K562 (cell line): ENCODE data around the gene GPR148. TPM values are rescaled to one million over a fixed set of nuclear protein-coding genes. Genes with fewer than 3 reads are reported as not detected.

ENCODE experiments used
- ARID1B ChIP-seq: fragments of 450-650 bp; IDR thresholded peaks from 2 replicates; pipeline ENCODE4 v1.6.1; 2016; ENCODE audit warnings: antibody characterized with exemption, mild to moderate bottlenecking, inconsistent platforms
- EP400 ChIP-seq: fragments of 450-650 bp; IDR thresholded peaks from 2 replicates; pipeline ENCODE4 v1.6.1; 2017; ENCODE audit warnings: antibody characterized with exemption, mild to moderate bottlenecking, moderate library complexity
- ESRRA ChIP-seq: fragments of 450-650 bp; IDR thresholded peaks from 2 replicates; pipeline ENCODE4 v1.6.1; 2014; ENCODE audit warnings: low read depth, mild to moderate bottlenecking, moderate library complexity, borderline replicate concordance
- ETV6 ChIP-seq, 3 experiments: fragments of 150-350 bp in 1 of 3; sonication (generic) in 1 of 3; formaldehyde crosslinking in 1 of 3; IDR thresholded peaks; 2 replicates each; pipeline versions ENCODE4 v1.6.1 to v1.8.0; 2014 to 2022; ENCODE audit warnings: borderline replicate concordance in 2 of 3, low read depth in 2 of 3, antibody characterized with exemption in 1 of 3, low read length in 1 of 3, mild to moderate bottlenecking in 1 of 3, missing genetic modification reagents in 1 of 3
- MTA2 ChIP-seq: fragments of 450-650 bp; IDR thresholded peaks from 2 replicates; pipeline ENCODE4 v1.6.1; 2016; ENCODE audit warnings: low read depth
- RBM17 ChIP-seq: fragments of 200-400 bp; formaldehyde crosslinking; IDR thresholded peaks from 2 replicates; pipeline ENCODE4 v1.6.1; 2017; ENCODE audit warnings: low read depth, mild to moderate bottlenecking, low read length, borderline replicate concordance
- TAF7 ChIP-seq: fragments of 450-650 bp; IDR thresholded peaks from 2 replicates; pipeline ENCODE4 v1.6.1; 2016; ENCODE audit warnings: missing genetic modification characterization, missing compliant biosample characterization
- TCF3 ChIP-seq: sonication (generic); formaldehyde crosslinking; IDR thresholded peaks from 2 replicates; pipeline ENCODE4 v1.4.0; 2020; ENCODE audit warnings: mild to moderate bottlenecking, missing genetic modification reagents
- ZNF282 ChIP-seq: sonication (generic); formaldehyde crosslinking; IDR thresholded peaks from 2 replicates; pipeline ENCODE4 v1.8.1; 2023; ENCODE audit warnings: missing genetic modification reagents
- polyA plus RNA-seq, 8 experiments: library from polyadenylated mRNA; depleted of rRNA in 4 of 8; stranded (reverse) in 5 of 8; unstranded in 3 of 8; fragments of >200 nt; fragmentation: Nextera tagmentation in 2 of 8; fragmentation: Illumina TruSeq in 1 of 8; extraction: Ambion mirVana in 2 of 8; extraction: Trizol in 1 of 8; gene quantifications; 2 replicates each; pipeline versions ENCODE4 v1.2.1 to v1.2.3, GENCODE V29; 2011 to 2014; ENCODE audit warnings: inconsistent platforms in 1 of 8, missing spikeins in 1 of 8
- total RNA-seq, 7 experiments: library from RNA; depleted of rRNA in 6 of 7; stranded (reverse); fragments of >200 nt in 6 of 7; fragmentation: Illumina TruSeq in 2 of 7; extraction: Trizol in 2 of 7; gene quantifications; 2 replicates each; pipeline versions ENCODE4 v1.2.1 to v1.2.3, GENCODE V29; 2011 to 2021; ENCODE audit warnings: low replicate concordance in 1 of 7
- TF ChIP-seq, protein P1 (sequence below), 2 experiments: fragments of 450-650 bp; conservative IDR thresholded peaks; 2 replicates each; pipeline ENCODE4 v1.6.1; 2017; ENCODE audit warnings: mild to moderate bottlenecking in 2 of 2, moderate library complexity in 2 of 2
- TF ChIP-seq, protein P2 (sequence below): fragments of 250-450 bp; sonication (Bioruptor Pico); IDR thresholded peaks from 2 replicates; pipeline ENCODE4 v1.5.0; 2021
- TF ChIP-seq, protein P3 (sequence below): fragments of 450-650 bp; IDR thresholded peaks from 2 replicates; pipeline ENCODE4 v1.6.1; 2017; ENCODE audit warnings: mild to moderate bottlenecking, moderate library complexity
- TF ChIP-seq, protein P4 (sequence below): fragments of 250-450 bp; sonication (Bioruptor Pico); IDR thresholded peaks from 2 replicates; pipeline ENCODE4 v1.5.0; 2021; ENCODE audit warnings: mild to moderate bottlenecking, borderline replicate concordance

The GPR148 gene
- total and polyA plus RNA-seq, 9 of the 15 experiments (the other 6 are each of a cell fraction or from before 2014, with no cell fraction given): not detected

DNA sequence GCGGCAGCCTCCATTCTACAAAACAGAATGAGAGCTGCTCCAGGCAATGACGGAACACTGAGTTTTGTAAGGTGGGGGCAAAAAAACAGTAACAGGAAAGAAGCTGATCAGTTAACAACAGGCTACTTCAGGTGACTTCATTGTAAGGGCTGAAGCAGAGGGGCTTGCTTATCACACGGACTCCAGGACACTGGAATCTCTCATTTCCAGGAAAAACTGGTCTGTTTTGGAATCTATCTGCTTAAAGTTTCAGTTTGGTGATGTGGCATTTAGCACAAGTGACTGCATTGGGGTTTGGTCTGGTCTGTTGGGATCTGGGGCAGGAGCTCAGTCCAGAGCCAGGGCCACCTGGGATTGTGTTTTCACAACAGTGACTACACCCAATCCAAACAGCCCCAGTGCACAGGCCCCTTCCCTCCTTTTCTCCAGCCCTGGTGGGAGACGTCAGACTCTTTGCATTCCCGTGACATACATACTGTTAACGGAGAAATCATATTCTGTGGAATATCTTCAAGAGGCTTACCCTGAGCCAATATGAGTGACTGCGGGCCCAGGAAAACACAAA is 40.6 kb downstream of the GPR148 start (continued):
- TF ChIP-seq, protein P1, sequence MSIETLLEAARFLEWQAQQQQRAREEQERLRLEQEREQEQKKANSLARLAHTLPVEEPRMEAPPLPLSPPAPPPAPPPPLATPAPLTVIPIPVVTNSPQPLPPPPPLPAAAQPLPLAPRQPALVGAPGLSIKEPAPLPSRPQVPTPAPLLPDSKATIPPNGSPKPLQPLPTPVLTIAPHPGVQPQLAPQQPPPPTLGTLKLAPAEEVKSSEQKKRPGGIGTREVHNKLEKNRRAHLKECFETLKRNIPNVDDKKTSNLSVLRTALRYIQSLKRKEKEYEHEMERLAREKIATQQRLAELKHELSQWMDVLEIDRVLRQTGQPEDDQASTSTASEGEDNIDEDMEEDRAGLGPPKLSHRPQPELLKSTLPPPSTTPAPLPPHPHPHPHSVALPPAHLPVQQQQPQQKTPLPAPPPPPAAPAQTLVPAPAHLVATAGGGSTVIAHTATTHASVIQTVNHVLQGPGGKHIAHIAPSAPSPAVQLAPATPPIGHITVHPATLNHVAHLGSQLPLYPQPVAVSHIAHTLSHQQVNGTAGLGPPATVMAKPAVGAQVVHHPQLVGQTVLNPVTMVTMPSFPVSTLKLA (conservative IDR thresholded peaks at IDR 0.05): no peak
- TF ChIP-seq ARID1B (peak; percentile 80), EP400 (no peak), MTA2 (0 out of 2 replicates have a peak, but pooled peaks have one; percentile 17), RBM17 (no peak), ESRRA (no peak), TCF3 (CRISPR knock-in tag) (peak; percentile 56), TAF7 (no peak), ZNF282 (CRISPR knock-in tag) (no peak), ETV6 (IDR thresholded peaks at IDR 0.05; ENCODE audit: borderline replicate concordance in 1 of 2, low read depth in 2 of 2, low read length in 1 of 2) (no peak), ETV6 (CRISPR knock-in tag; IDR thresholded peaks at IDR 0.05; ENCODE audit: borderline replicate concordance) (no peak)
- TF ChIP-seq, protein P2, sequence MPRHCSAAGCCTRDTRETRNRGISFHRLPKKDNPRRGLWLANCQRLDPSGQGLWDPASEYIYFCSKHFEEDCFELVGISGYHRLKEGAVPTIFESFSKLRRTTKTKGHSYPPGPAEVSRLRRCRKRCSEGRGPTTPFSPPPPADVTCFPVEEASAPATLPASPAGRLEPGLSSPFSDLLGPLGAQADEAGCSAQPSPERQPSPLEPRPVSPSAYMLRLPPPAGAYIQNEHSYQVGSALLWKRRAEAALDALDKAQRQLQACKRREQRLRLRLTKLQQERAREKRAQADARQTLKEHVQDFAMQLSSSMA (CRISPR knock-in tag): no peak
- TF ChIP-seq, protein P3, sequence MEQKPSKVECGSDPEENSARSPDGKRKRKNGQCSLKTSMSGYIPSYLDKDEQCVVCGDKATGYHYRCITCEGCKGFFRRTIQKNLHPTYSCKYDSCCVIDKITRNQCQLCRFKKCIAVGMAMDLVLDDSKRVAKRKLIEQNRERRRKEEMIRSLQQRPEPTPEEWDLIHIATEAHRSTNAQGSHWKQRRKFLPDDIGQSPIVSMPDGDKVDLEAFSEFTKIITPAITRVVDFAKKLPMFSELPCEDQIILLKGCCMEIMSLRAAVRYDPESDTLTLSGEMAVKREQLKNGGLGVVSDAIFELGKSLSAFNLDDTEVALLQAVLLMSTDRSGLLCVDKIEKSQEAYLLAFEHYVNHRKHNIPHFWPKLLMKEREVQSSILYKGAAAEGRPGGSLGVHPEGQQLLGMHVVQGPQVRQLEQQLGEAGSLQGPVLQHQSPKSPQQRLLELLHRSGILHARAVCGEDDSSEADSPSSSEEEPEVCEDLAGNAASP: no peak
- TF ChIP-seq, protein P4, sequence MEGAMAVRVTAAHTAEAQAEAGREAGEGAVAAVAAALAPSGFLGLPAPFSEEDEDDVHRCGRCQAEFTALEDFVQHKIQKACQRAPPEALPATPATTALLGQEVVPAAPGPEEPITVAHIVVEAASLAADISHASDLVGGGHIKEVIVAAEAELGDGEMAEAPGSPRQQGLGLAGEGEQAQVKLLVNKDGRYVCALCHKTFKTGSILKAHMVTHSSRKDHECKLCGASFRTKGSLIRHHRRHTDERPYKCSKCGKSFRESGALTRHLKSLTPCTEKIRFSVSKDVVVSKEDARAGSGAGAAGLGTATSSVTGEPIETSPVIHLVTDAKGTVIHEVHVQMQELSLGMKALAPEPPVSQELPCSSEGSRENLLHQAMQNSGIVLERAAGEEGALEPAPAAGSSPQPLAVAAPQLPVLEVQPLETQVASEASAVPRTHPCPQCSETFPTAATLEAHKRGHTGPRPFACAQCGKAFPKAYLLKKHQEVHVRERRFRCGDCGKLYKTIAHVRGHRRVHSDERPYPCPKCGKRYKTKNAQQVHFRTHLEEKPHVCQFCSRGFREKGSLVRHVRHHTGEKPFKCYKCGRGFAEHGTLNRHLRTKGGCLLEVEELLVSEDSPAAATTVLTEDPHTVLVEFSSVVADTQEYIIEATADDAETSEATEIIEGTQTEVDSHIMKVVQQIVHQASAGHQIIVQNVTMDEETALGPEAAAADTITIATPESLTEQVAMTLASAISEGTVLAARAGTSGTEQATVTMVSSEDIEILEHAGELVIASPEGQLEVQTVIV (CRISPR knock-in tag): no peak
